Hematopoietic multipotent progenitor cell treated with erythropoietin and hydrocortisone succinate and interleukin-3 and kit ligand, for 17 days (in vitro differentiated cells): ENCODE measurements around the gene ARHGEF17.
"Not testable (repeated sequence)": the region's sequence is repeated elsewhere in the genome, so short reads cannot be mapped to it uniquely, and the experiment has no call there.

Experiments used
- DNase-seq: peaks from one replicate; pipeline ENCODE4 v3.0.0-alpha.2; 2015; ENCODE audit warnings: low spot score

ARHGEF17 gene

DNA sequence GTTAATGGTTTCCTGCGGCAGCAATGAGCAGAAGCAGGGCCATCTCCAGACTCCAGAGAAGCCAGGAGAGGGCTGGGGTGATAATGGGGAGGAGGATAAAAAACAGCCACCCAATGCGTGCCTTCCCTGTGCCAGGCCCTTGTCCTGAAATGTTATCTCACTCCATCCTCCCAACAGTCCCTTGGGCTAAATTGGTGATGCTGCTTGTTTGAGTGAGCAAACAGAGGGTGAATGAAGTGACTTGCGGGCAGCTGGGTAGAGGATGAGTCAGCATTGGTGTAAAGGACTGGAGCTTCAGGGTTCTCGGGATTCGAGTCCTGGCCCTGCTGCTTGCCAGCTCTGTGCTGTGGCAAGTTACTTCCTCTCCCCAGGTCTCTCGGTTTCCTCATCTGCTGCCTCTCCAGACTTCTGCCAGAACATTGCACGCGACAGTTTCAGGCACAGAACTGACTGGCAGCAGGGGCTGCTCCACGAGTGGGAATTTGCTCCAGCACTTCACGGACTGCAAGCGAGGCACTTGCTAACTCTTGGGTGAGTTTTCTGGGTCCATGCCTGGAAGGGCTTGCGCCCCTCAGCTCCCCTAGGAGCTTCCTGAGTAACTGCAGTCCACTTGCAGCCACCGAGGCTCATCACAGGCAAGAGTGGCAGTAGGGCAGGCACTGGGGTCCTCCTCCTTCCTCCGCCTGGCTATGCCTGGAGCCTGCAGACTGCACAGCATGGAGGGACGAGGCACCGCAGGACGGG is 36.0 kb upstream of the ARHGEF17 start, which contains the start of gene P2RY6:
Gene P2RY6 (plus strand): TSS at position 403 of the 744 bp plus-strand sequence. CDS start 24,181 bp downstream, outside the sequence.
- DNase-seq, result no peak

DNA sequence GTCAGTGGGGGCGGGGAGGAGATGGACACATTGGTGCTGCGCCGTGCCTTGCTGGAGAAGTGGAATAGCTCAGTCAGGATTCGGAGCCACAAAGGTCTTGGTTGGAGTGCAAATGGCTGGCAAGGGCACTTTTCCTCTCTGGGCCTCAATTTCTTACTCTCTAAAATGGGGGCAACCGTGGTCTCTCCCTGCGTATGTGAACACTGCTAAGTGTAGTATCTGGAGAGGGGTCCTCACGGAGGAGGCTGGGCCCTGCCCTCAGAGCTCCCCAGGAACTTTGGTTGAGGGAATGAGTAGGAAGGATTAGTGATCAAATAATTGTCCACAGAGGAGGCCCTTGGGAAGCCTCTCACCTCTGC is 35.4 kb upstream of the ARHGEF17 start:
- DNase-seq, result no peak

DNA sequence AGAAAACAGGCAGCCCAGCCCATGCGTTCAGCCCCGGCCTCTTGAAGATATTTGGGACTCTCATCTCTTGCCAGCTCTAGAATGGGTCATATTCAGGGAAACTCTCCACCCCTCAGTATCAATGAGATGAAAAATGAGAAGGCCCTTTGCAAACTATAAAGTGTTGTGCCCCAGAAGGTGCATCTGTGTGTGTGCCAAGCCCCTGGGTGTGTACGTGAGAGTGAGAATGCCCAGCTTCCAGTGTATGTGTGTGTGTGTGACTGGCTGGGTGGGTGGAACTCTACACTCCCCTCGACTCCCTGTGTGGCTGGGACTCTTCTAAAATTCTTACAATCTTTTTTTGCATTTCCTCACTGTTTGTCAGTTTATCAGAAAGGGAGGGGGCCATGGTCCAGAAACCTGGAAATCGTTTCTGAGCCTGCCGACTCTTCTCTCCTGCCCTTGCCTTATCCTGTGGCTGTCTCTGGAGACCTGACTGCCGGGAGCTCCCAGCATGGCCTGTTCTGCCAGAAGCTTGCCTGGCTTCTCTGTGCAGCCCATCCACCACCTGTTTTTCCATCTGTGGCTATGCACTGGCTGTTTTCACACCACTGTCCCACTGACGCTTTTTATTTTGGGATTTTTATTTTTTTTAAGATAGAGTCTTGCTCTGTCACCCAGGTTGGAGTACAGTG is 34.7 kb upstream of the ARHGEF17 start:
- DNase-seq, result no peak

DNA sequence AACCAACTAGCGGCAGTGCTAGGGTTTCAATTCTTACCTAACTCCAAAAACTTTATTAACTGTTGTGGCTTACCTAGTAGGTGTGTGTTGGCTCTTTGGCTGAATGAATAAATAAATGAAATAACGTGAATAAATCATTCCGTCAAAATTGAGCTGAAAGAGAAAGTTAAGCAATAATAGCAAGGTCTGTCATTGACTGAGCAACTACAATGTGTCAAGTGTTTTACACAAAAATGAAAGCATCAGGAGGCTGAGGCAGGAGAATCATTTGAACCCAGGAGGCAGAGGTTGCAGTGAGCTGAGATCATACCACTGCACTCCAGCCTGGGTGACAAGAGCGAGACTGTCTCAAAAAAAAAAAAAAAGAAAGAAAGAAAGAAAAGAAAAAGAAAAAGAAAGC is 33.9 kb upstream of the ARHGEF17 start:
- not testable (repeated sequence) for DNase-seq

DNA sequence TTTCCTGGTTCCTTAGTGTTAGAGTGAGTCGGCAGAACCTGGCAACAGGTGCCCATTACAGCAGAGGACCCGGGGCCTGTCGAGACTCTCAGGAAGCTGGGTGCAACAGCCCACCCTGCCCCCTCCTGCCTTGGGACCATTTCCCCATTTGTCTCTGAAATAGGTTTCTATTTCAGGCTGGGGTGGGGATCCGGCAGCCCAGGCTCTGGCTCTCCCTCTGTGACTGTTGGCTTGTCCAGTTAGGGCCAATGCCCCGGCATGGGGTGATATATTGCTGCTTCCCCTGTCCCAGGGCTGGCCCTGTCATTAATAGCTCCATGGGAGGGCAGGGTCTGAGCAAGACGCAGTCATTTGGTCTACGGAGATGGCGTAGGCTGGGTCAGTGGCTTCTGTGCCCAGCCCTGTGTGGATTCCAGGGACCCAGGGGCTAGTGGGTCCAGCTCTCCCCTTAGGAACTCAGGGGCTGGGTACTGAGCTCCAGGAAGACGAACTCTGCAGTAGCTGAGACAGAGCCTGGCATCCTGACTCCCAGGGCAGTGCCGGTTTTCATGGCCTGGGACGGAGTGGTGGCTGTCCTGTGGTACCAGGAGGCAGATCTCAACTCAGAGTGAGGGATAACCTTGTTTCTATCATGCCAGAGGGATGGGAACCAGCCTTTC is 33.2 kb upstream of the ARHGEF17 start:
- DNase-seq, result no peak

DNA sequence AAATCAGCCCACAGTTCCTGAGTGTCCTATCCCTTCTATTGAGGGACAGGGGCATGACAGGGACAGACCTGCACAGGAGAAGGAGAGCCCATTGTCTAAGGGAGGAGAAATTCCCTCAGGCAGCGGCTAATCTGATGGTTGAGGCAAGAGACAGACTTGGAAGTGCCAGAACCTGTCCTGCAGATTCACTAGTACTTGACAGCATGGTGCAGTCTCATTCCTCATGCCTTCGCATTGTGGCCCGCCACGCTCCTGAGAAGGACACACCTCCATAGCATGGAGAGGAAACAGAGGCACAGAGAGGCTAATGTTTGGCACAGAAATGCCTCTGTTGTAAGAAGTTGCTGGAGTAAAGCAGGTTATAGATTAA is 32.7 kb upstream of the ARHGEF17 start:
- DNase-seq, result no peak

DNA sequence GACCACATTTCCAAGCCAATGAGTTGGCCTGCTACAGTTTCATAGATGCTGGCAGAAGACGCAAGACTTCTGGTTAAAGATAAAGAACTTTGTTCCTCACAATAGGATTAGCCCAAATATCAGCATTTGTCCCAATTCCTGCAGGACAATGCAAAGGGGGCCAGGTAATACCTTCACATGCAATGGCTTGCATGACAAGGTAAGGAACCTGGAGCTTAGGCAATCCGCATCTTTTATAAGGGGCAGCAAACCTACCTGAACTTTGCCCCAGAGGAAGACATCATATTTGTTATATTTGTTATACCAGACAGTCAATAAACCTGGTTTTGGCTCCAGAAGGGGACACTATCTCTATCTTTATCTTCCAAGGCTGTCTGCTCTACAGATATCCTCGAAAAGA is 30.6 kb upstream of the ARHGEF17 start:
- no peak for DNase-seq

DNA sequence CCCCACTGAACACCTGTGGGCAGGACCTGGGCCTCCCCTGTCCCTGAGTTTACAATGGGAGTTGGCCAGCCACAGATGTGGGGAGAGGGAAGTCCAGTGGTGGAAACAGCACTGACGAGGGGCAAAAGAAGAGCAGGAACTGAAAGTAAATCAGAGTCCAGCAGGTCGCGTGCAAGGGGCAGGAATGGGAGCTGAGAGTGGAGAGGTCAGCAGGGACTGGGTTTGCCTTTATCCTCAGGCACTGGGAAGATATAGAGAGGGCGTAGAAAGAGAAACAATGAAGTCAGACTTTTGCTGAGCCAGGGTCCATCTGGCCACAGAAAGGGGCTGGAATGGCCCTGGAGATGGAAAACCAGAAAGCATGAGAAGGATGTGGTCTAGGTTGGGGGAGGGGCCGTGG is 27.4 kb upstream of the ARHGEF17 start:
- DNase-seq, result no peak

DNA sequence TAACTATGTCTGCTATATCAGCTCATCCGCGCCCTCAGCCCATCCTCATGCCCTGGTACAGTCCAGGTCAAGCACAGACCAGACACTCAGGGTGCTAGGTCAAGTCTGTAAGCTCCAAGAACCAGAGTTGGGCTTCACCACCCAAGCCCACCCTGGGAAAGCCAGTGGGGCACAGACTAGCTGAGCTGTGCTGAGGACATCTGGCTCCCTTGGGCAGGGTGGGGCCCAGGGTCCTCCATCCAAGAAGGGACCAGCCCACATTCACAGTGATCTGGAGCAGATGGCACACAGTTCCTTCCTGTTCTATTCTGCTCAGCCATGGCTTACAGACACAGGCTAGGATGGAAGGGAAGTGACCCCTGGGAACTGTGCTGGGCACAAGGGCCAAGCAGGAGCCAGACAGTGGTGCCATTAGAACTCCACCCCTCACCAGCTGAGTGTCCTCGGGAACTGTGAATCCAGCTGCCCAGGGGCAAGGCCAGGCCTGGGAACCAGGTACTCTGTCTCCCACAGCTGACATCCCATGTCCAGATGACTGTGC is 26.8 kb upstream of the ARHGEF17 start:
- DNase-seq, result no peak

DNA sequence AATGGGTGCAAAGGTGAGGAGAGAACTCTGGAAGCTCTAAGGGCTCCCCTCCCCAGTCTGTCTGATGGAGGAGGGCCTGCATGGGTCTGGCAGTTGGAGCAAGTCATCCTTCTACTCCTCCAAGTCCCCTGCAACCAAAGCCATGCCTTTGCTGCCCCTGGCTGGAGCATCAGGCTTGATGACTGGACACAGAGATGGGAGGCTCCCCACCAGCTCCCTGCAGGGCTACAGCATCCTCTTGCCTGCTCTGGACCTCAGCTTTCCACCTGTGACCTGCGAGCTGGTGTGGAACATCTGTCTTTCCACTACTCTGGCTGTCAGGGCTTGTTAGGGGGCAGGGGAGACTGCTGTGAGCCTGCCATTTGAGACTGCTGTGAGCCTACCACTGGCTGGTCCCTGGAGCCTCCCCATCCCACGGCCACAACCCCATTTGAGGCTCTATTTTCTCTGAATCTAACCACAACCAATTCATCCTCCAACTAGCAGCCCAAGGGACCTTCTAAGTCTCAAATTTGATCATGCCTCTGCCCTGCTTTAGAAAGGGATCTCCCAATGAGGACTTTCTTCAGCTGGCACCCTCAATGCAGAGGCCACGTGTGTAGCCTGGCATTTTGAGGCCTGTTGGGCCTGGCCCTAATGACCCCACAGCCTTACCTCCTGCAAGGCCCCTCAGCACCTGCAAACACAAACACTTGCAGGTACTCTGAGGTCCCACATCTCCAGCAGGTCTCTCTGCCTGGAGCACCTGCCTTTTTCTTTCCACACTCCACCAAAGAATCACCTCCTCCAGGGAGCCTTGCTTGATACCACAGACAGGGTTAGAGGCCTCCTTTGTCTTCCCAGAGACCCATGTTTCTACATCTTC is 26.0 kb upstream of the ARHGEF17 start:
- no peak for DNase-seq

DNA sequence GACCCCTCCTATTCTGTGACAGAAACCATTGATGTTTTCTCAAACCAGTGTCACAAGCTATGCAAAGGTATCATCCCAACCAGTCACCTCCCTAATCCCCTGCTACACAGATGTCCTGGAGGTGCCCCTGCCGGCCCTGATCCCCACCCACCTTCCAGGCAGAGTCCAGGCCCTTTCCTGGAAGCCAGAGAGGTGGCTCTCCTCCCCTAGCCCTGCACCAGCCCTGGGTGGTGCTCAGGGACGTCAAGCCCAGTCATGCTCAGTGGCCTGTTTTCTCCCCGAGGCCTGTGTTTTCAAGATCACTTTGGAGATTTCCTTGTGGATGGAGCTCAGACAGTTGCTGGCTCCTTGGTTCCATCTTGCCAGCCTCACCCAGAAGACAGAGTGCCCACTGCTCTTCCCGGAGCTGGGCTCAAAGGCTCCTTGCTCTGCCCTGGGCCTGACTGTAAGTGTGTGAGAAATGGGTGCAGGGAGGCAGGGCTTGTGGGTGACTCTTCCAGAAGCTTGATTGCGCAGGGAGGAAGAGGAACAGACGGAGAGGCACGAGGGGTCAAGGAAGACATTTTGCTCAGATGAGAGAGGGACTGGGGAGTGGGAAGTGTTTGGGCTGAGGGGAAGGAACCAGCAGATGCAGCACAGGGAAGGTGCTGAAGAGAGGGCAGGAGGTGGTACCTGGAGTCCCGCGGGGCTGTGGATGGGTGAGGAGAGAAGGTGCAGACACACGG is 24.6 kb upstream of the ARHGEF17 start:
- no peak for DNase-seq

DNA sequence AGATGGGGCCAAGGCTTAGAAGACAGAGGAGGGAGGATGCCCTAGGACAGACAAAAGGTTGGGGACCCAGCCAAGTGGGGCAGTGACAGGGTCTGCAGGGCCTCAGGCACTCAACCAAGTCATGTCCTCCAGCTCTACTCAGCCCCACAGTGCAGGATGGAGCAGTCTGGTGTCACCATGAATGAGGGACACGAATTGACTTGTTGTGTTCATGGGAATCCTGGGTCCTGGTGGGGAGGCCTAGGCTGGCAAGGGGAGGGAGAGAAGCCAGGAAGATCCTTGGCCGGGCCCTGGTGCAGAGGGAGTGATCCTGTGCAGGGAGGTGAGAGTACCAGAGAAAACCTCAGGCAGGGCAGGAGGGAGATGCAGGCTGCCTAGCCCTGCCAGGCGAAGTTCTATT is 24.0 kb upstream of the ARHGEF17 start:
- DNase-seq, result no peak

DNA sequence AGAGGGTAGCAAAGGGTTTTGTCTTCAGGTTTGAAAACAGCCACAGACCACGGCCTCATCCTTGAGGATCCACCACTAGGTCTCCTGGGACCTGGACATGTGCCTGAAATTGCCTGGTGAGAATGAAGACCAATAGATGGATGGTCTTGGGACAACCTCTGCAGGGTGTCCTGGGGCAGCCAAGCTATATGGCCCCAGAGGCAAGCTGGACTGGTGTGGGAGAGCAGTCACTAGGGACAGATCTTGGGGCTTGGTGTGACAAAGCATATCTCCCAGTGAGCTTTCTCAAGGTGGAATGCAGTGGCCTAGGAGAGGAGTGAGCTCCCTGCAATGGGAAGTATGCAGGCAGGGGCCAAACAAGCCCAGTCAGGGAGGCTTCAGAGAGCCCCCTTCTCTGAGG is 22.4 kb upstream of the ARHGEF17 start:
- DNase-seq, result no peak

DNA sequence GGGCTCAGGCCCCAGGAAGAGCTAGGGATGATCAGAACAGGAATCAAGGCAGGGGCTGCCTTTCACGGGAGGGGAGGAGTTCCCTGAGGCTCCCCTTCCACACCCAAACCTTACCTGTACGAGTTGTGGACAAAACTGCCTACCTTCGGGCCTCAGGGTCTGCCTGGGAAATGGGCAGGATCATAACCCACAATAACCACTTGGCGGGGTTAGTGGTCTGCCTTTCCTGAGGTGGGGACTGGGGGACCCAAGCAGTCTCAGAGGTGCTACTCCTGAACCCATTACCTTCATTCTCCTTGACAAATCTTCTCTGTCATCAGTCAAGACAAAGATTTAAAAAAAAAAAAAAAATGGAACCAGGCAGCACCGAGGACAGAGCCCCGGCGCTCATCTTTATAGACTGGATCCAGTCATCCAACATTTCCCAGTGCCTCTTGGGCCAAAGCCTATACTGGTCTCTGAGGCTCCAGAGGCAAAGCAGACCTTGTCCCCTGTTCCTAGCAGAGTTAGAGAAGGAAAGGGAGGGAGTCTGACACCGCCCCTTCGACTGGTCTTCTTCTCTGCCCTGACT is 21.8 kb upstream of the ARHGEF17 start:
- DNase-seq, result no peak

DNA sequence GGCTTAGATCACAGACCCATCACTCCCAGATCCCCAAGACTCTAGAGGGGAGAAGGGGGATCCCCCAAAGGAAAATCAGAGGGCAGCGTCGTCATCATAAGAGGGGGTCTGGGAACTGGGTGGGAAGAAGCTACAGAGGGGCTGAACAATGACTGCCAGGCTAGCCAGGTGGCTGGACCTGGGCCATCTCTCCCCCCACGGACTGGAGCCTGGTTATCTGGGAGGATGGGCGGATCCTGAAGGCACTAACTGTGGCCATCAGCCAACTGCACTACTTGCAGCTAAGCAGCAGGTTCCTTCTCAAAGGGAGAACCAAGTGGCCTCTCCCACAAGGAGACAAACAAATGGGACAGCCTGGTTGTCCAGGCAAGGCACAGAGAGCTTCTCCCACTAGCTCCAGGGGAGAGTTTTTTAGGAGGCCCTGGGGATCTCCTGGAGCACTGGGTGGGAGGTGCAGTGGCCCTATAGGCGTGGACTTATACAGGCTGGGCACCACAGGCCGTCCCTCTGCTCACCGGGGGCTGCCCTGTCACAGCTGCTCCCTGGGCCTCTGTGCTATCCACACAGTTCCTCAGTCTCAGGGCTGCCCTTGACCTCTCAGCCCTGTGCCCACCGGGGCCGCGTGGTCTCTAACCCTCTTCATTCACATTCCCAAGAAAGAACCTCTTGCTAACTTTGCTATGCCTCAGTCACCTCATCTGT is 20.5 kb upstream of the ARHGEF17 start:
- no peak for DNase-seq

DNA sequence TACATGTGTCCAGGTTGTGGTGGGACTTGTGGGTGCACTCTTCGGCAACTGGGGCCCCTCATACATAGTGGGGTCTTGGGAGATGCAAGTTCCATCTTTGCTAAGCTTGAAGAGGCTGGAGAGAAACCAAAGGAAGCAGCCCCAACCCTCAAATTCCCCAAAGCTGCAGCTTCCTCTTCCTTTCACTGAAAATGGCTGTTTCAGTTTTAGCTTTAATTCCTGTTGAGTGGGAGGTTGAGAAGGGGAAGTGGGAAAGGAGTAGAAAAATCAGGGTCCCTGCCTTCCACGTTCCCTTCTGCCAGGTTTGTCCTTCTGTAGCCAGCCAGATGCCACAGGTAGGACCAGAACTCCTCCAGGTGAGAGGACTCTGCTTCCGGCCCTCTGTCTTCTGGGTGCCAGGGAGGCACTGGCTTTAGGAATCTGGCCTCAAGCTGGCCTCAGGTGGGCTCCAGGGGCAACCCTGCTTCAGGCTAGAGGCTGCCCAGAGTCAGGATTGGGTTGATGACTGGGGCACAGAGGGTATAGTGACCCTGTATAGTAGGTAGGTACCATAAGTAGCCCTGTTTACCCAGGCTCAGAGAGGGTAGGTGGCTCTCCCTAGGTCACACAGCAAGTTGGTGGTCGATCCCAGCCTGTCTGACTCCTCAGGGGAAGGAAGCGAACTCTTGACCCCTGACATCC is 19.7 kb upstream of the ARHGEF17 start:
- DNase-seq, result no peak

DNA sequence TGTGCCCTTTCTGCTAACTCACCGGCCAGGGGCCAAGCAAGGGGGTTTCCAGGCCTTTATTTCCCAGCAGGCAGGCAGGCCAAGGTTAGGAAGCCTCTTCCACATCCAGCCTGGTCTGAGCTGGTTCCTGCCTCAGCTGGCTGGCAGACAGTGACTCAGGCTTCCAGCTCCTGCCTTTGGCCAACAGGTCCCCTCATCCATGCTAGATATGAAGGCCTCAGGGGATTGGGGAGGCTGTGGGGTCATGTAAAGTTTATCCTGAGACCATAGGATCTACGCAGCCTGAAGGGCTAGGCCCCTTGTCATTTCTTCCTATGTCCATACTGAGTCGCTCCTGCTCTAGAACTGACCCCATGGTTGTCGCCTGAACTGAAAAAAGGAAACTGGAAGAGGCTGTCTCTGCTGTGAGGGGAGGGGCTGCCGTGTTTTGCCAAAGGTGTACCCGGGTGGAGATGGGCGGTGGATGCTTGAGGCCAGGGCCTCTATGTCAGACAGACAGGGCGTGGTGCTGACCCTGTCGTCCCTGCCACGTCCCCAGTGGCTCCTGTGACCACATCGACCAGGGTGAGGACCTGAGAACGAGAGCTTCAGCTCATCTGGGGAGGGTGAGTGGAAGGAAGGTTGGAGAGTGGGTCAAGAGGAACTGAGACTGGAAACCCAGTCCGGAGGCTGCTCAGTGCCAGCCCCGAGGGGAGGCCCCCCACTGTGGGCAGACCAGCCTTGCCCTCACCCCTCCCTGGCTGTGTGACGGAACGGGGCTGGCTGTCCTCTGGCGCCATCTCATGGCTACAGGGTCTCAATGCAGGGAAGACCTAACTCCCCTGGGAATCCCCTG is 19.0 kb upstream of the ARHGEF17 start:
- peak; percentile 42 for DNase-seq

DNA sequence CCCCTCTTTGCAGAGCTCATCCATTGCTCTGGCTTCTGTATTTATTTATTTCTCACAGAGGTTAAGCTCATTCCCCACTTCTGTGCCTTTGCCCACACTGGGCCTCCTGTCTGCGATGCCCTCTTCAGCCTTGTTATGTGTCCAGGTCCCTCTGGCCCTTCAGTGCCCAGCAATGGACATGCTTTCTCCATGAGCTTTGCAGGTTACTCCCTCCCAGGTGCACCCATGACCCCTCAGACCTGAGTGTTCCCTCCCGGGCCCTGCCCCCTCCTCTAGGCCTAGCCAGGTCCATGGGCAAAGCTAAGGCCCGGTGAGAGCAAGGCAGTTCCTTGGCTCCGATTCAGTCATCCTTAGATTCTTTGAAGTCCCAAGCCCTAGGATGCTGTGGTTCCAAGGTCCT is 17.5 kb upstream of the ARHGEF17 start:
- DNase-seq, result no peak

DNA sequence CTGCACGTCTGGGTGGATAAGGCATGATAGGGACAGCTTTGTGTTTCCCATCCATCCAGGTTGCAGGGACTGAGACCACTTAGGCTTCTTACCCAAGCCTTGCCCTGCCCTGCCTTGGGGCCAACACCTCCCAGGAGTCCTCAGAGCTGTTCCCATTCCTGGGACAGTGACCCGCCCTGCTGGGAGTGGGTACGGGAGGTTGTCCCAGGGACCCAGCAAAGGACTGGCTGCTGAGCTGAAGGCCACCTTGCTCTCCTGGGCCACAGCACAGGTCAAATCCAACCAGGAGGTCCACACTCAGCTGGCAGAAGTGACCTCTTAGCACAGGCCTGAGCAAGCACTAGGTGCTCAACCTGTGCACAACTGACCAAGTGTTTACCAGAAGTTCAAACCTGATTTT is 16.9 kb upstream of the ARHGEF17 start:
- DNase-seq, result no peak
